ENCODE results near the gene CABCOCO1. TPM values are rescaled to one million over a fixed set of nuclear protein-coding genes. Genes with fewer than 3 reads are reported as not detected.

The CABCOCO1 gene
- total and polyA plus RNA-seq, 7 donors = 0.10 to 3.1 (median 0.68) TPM; not detected in 2

DNA sequence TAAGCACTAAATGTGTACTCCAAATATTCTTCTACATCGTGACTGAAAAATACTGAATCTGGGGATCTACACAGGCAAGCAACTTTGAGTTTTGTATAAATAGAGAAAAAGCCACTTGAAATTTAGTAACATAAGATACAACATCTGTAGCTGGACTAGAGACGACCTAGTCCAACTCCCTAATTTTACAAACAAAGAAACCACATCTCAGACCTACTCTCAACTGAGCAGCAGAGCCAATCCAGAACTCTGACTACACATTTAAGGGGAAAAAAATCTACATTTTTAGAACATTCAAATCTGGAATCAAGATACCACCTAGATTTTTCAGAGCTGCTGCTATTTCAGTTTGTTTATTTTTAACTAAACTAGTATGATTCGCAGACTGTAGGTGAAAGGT, 88.9 kb downstream of the CABCOCO1 start:
- H3K4me1 ChIP-seq = peaks cover 0 to 47% (median 29%) of the 10 kb centered on the region in 4 donors
- no peak for DNase-seq

DNA sequence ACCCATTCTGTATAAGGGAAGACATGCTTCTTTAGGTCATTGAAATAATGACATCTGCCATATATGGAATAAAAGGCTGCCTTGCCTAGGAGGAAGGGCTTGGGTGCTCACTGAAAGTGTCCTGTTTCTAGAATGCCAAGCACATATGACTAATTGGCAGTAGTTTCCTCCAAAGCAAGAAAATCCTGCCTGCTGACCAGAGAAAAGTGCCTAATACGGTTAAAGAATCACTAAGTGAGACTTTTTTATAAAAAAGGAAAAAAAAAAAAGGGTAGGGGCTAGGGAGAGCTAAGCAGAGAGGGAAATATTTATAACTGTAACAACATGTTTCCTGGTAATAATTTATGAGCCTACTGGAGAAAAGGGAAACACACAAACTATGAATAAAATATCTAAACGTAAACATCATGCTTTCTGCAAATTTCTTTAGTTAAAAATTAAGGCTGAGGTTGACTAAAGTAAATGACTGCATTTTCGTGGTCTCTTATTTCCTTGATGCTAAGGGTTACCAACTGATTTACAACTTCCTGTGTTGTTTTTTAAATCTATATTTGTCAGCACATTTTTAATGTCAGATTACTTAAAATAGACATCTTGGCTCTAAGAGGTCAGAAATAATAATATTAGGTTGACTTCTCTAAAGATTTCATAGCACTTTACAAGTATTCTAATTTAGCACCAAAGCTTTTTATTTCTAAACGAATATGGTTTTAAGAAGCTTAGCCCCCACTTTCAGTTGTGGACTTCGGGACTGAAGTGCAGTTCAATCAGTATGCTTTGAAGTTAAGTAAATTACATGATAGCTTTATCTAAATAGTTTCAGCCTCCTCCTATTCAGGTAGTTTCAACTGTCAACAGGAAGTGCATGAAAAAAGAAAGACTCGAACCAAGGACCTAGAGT, 89.6 kb downstream of the CABCOCO1 start:
- WGBS, 2 donors = 3 to 9% methylated on average over 6 of the region's 6 CpGs
- H3K4me3 ChIP-seq = no peak overlapping the region
- TF ChIP-seq EP300 (IDR thresholded peaks at IDR 0.05) (no peak), POLR2AphosphoS5 (IDR thresholded peaks at IDR 0.05) (no peak), POLR2A (IDR thresholded peaks at IDR 0.05) (no peak)
- TF ChIP-seq, protein P1, sequence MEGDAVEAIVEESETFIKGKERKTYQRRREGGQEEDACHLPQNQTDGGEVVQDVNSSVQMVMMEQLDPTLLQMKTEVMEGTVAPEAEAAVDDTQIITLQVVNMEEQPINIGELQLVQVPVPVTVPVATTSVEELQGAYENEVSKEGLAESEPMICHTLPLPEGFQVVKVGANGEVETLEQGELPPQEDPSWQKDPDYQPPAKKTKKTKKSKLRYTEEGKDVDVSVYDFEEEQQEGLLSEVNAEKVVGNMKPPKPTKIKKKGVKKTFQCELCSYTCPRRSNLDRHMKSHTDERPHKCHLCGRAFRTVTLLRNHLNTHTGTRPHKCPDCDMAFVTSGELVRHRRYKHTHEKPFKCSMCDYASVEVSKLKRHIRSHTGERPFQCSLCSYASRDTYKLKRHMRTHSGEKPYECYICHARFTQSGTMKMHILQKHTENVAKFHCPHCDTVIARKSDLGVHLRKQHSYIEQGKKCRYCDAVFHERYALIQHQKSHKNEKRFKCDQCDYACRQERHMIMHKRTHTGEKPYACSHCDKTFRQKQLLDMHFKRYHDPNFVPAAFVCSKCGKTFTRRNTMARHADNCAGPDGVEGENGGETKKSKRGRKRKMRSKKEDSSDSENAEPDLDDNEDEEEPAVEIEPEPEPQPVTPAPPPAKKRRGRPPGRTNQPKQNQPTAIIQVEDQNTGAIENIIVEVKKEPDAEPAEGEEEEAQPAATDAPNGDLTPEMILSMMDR (IDR thresholded peaks at IDR 0.05) = no peak
- H3K9me3 ChIP-seq = no peaks in the 10 kb centered on the region
- H3K4me1 ChIP-seq = peaks cover 0 to 45% (median 29%) of the 10 kb centered on the region in 4 donors
- H3K36me3 ChIP-seq = no peaks in the 10 kb centered on the region
- no peaks in the 10 kb centered on the region for H3K27me3 ChIP-seq
- DNase-seq = no peak
- no peak overlapping the region for H3K27ac ChIP-seq
- intact Hi-C loops (cut with DNase I) = loop anchor here (5.0 to 10.0 kb wide), 2 partner anchors 150 to 512 kb away; partner anchors contain the start of genes ARID5B and RTKN2

More for the DNA sequence above, 88.9 kb downstream of the CABCOCO1 start:
- H3K36me3 ChIP-seq = no peaks in the 10 kb centered on the region
- no peak overlapping the region for H3K27ac ChIP-seq
- no peaks in the 10 kb centered on the region for H3K27me3 ChIP-seq
- intact Hi-C loops (cut with DNase I) = loop anchor here (5.0 to 10.0 kb wide), 2 partner anchors 151 to 513 kb away; partner anchors contain the start of genes ARID5B and RTKN2
- no peak overlapping the region for H3K4me3 ChIP-seq
- TF ChIP-seq POLR2A (IDR thresholded peaks at IDR 0.05) (no peak), POLR2AphosphoS5 (IDR thresholded peaks at IDR 0.05) (no peak), EP300 (IDR thresholded peaks at IDR 0.05) (no peak)
- TF ChIP-seq, protein P1 (IDR thresholded peaks at IDR 0.05) = no peak
- WGBS, 2 donors = 9 to 33% methylated on average over 3 of the region's 3 CpGs
- H3K9me3 ChIP-seq = no peaks in the 10 kb centered on the region

DNA sequence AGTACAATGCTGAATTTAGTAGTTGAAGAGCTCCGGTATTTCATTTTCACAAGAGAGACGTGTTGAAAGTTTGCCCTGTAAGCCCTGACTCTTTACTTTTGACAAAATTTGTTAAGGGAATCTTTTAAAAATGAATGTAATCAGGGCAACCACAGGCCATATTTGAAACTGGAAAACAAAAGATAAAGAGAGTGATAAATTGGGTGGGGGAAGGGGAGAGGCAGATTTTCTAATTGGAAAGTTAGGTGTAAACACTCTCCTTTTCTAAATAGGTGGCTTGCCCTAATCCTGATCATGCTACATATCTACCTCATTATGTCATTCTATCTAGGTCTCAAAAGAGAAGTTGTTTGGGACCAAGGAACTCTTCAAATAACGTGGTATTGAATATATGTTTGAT, 90.7 kb downstream of the CABCOCO1 start:
- 88 to 94% methylated on average over 3 of the region's 3 CpGs for WGBS, 2 donors

DNA sequence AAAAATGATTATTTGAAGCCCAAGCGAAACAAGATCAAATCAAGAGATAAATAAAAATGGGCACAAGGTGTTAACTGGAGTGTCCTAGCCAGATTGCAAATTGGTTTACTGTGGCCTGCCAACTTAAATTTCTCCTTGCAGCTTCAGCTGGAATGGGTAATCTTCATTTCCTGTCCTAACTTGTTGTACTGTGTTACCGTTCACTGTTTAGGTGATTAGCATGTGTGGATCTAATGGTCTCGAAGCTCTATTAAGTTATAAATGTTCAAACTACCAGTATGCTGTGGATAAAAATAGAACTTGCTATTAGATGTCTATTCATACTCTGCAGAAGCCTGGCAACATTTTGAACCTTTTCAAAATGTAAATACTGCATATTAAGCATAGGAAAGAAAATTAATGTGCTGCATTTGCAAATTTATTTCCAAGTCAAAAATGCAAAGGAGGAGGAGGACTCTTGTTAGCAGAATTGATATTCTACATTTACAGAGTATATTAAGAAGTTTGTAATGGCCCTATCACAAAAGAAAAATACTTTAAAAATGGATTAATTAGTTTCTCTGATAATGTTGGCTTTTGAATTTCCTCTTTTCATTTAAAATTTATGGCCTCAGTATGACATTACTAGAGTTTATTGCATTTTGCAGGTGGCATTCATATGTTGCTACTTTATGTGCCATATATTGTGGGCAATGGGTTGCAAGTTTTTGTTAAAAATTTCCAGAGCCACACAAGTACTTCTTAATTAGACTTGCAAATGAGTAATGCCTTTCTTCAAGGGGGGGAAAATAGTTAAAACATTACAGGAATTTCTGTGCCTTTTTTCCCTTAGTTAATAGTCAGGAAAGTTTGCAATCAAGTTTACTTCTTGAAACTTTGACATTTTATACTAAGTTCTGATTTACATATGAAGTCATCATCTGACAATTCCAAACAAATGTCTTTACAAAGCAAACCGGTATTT, 92.1 kb downstream of the CABCOCO1 start:
- no peaks in the 10 kb centered on the region for H3K9me3 ChIP-seq
- intact Hi-C loops (cut with DNase I) = loop anchor here (5.0 to 10.0 kb wide), 2 partner anchors 147 to 510 kb away; partner anchors contain the start of genes ARID5B and RTKN2
- 42 to 50% methylated on average over 4 of the region's 4 CpGs for WGBS, 2 donors
- TF ChIP-seq POLR2A (IDR thresholded peaks at IDR 0.05) (no peak), EP300 (IDR thresholded peaks at IDR 0.05) (no peak), POLR2AphosphoS5 (IDR thresholded peaks at IDR 0.05) (no peak)
- TF ChIP-seq, protein P1 (IDR thresholded peaks at IDR 0.05) = no peak
- no peak for DNase-seq
- no peaks in the 10 kb centered on the region for H3K36me3 ChIP-seq
- no peaks in the 10 kb centered on the region for H3K27me3 ChIP-seq
- H3K4me3 ChIP-seq = no peak overlapping the region
- H3K27ac ChIP-seq = no peak overlapping the region
- peaks cover 0 to 35% (median 22%) of the 10 kb centered on the region in 4 donors for H3K4me1 ChIP-seq

More for the DNA sequence above, 90.7 kb downstream of the CABCOCO1 start:
- intact Hi-C loops (cut with DNase I) = loop anchor here (5.0 to 10.0 kb wide), 2 partner anchors 149 to 511 kb away; partner anchors contain the start of genes ARID5B and RTKN2
- H3K27ac ChIP-seq = no peak overlapping the region
- TF ChIP-seq, protein P1 (IDR thresholded peaks at IDR 0.05) = no peak
- no peak for TF ChIP-seq POLR2AphosphoS5 (IDR thresholded peaks at IDR 0.05)
- TF ChIP-seq POLR2A (IDR thresholded peaks at IDR 0.05) = no peak
- no peak for TF ChIP-seq EP300 (IDR thresholded peaks at IDR 0.05)
- H3K4me3 ChIP-seq = no peak overlapping the region
- no peaks in the 10 kb centered on the region for H3K27me3 ChIP-seq
- DNase-seq = no peak
- no peaks in the 10 kb centered on the region for H3K9me3 ChIP-seq
- no peaks in the 10 kb centered on the region for H3K36me3 ChIP-seq
- peaks cover 0 to 45% (median 29%) of the 10 kb centered on the region in 4 donors for H3K4me1 ChIP-seq

All from sigmoid colon (tissue), 7 donors.